Upper lobe of left lung (tissue), 6 donors: ENCODE data around the gene FAM228B. TPM values are rescaled to one million over a fixed set of nuclear protein-coding genes. Genes with fewer than 3 reads are reported as not detected.

ENCODE experiments used
- total RNA-seq, 6 donors: library from RNA; depleted of rRNA in 4 of 6; stranded (reverse); fragments of >200 nt in 4 of 6; gene quantifications; one replicate each; pipeline versions ENCODE4 v1.1.0 to v1.2.1, GENCODE V29; 2016 to 2021
- donor health status: DM: no; HTN: no; CAD: no; lungs with moderate emphysema.
- donor health status: DM: no; HTN: yes; CAD: no; lungs with severe emphysema.

FAM228B gene
- total RNA-seq, 6 donors from 2014 or later: 15.5 to 28.3 (median 22.8) TPM

Other genes starting within 250 kb of the FAM228B start
- 10 to 100 TPM; 17.8 to 51.3 (median 25.3) TPM for gene ATAD2B, start 196.3 kb upstream of the FAM228B start, total RNA-seq
- gene UBXN2A, start 183.0 kb upstream of the FAM228B start, total RNA-seq: 10 to 100 TPM in 3 of 6 donors, 1 to 10 TPM in 3; 6.3 to 16.8 (median 10.5) TPM
- 1 to 10 TPM in 1 of 6 donors, under 1 TPM in 4, not detected in 1; 0.40 to 1.8 (median 0.76) TPM for gene MFSD2B, start 113.4 kb upstream of the FAM228B start, total RNA-seq
- 10 to 100 TPM in 1 of 6 donors, 1 to 10 TPM in 5; 1.0 to 10.6 (median 4.6) TPM for gene WDCP, start 76.1 kb upstream of the FAM228B start, total RNA-seq
- gene FKBP1B, start 73.7 kb upstream of the FAM228B start, total RNA-seq: 10 to 100 TPM in 5 of 6 donors, 1 to 10 TPM in 1; 7.3 to 27.3 (median 15.0) TPM
- gene SF3B6, start 47.1 kb upstream of the FAM228B start, total RNA-seq: 10 to 100 TPM; 38.8 to 93.7 (median 64.7) TPM
- 100 to 1,000 TPM in 1 of 6 donors, 10 to 100 TPM in 5; 27.0 to 110 (median 69.6) TPM for gene TP53I3, start 38.6 kb upstream of the FAM228B start, total RNA-seq
- gene PFN4, start 135 bp upstream of the FAM228B start, total RNA-seq: under 1 TPM in 2 of 6 donors, not detected in 4; 0.54 TPM
- 1 to 10 TPM in 4 of 6 donors, under 1 TPM in 2; 0.17 to 3.1 (median 1.6) TPM for gene FAM228A, start 51.6 kb downstream of the FAM228B start, total RNA-seq
- gene ITSN2, start 237.1 kb downstream of the FAM228B start, total RNA-seq: 100 to 1,000 TPM in 2 of 6 donors, 10 to 100 TPM in 4; 73.4 to 119 (median 91.3) TPM